ENCODE results near the gene FGD4.

The FGD4 gene

GRCh38 chr12:32478858-32479725, 79.7 kb downstream of the FGD4 start:
- no peak for DNase-seq (ENCODE audit: insufficient read length, low spot score)
- FAIRE-seq = no peak
- TF ChIP-seq SPI1 (IDR thresholded peaks at IDR 0.05; ENCODE audit: low read depth, low read length) = no peak
- no peak for TF ChIP-seq PAX5 (IDR thresholded peaks at IDR 0.05; ENCODE audit: insufficient read depth, low read length, severe bottlenecking)
- TF ChIP-seq POLR2A (IDR thresholded peaks at IDR 0.05; ENCODE audit: low read depth, low read length) = no peak
- TF ChIP-seq TAF1 (IDR thresholded peaks at IDR 0.05; ENCODE audit: low read depth, low read length) = no peak

DNA sequence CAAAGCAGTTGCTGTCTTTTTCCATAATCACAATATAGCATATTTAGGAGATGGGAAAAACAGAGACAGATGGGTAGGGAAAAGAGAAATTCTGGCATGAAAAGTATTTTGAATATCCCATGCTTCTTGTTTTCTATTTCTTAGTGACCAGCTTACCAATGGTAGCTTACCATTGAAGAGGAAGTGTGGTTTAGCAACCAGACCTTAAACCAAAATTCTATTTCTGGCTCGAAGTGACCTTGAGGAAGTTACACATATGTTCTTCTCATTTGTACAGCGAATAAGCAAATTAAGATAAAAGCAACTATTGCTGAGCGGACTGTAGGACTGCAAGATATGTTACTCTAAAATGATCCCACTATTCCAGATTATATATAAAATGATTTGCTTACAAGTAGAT, 82.9 kb downstream of the FGD4 start:
- no peak for DNase-seq (ENCODE audit: insufficient read length, low spot score)
- FAIRE-seq = peak; percentile 51
- TF ChIP-seq SPI1 (IDR thresholded peaks at IDR 0.05; ENCODE audit: low read depth, low read length) (peak; percentile 72), TAF1 (IDR thresholded peaks at IDR 0.05; ENCODE audit: low read depth, low read length) (no peak)

DNA sequence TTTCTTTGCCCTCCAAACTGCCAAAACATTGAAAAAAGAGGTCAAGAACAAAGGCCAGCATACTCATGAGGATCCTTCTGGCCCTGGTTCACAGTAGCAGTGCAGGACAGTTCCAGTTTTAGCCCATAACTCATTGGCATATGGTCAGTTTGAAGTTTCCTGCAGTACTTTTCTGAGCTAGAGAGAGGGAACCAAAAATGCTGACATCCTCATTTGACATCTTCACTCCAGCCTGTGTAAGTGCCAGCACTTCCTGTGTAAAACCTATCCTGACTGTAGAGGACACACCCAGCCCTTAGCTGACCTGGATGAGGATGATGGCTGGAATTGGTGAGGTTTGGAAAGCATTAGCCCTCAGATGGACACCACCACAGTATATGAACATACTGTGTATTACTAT, 84.1 kb downstream of the FGD4 start:
- TF ChIP-seq SPI1 (IDR thresholded peaks at IDR 0.05; ENCODE audit: low read depth, low read length) (no peak), POLR2AphosphoS5 (IDR thresholded peaks at IDR 0.05; ENCODE audit: low read depth, low read length) (no peak), POU2F2 (IDR thresholded peaks at IDR 0.05; ENCODE audit: low read depth, low read length) (no peak)
- DNase-seq (ENCODE audit: insufficient read length, low spot score) (no peak), FAIRE-seq (peak; percentile 70)

GRCh38 chr12:32483993-32484392, 84.6 kb downstream of the FGD4 start:
- FAIRE-seq (no peak), DNase-seq (ENCODE audit: insufficient read length, low spot score) (no peak)
- no peak for TF ChIP-seq POLR2A (IDR thresholded peaks at IDR 0.05; ENCODE audit: low read depth, low read length)
- no peak for TF ChIP-seq TAF1 (IDR thresholded peaks at IDR 0.05; ENCODE audit: low read depth, low read length)
- no peak for TF ChIP-seq PAX5 (IDR thresholded peaks at IDR 0.05; ENCODE audit: insufficient read depth, low read length, severe bottlenecking)
- TF ChIP-seq POU2F2 (IDR thresholded peaks at IDR 0.05; ENCODE audit: low read depth, low read length) = no peak
- no peak for TF ChIP-seq POLR2AphosphoS5 (IDR thresholded peaks at IDR 0.05; ENCODE audit: low read depth, low read length)
- TF ChIP-seq SPI1 (IDR thresholded peaks at IDR 0.05; ENCODE audit: low read depth, low read length) = no peak

DNA sequence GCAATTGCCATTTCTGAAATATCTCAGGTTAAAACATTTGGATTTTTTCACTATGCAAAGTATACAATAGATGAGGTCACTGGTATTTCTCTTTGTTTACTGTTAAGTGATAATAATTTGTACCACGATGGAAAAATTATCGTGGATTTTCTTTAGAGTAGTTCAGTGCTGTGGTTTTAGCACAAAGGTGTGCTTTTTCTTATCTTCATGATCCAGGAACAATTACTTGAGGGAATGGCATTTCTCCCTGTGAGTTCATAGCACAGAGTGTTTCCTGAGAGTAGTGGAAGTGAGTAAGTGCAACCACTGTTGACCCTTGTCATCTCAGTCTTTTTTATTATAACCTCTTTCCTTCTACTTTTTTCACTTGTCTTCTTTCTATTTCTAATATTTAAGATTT, 86.8 kb downstream of the FGD4 start:
- DNase-seq (ENCODE audit: insufficient read length, low spot score) (no peak), FAIRE-seq (no peak)
- TF ChIP-seq SPI1 (IDR thresholded peaks at IDR 0.05; ENCODE audit: low read depth, low read length) = no peak

DNA sequence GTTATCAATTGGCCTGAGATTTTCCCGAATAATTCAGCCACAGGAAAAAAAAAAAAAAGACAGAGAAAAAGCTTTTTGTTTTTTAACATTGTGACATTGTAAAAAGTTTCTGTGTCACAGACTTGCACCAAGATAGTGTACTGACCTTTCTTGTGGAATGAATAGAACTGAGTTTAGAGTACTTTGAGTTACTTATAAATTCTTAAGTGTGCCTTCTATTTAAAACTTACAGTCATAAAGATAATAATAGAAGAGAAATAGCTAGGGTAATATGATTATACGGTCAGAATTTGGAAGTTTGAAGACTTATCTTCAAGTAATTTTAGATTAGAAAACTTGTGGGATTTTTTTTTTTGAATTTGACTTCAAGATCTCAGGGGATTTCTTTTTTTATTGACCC, 88.8 kb downstream of the FGD4 start:
- TF ChIP-seq POU2F2 (IDR thresholded peaks at IDR 0.05; ENCODE audit: low read depth, low read length) (no peak), POLR2A (IDR thresholded peaks at IDR 0.05; ENCODE audit: low read depth, low read length) (no peak), POLR2AphosphoS5 (IDR thresholded peaks at IDR 0.05; ENCODE audit: low read depth, low read length) (no peak)
- no peak for FAIRE-seq
- DNase-seq (ENCODE audit: insufficient read length, low spot score) = no peak

DNA sequence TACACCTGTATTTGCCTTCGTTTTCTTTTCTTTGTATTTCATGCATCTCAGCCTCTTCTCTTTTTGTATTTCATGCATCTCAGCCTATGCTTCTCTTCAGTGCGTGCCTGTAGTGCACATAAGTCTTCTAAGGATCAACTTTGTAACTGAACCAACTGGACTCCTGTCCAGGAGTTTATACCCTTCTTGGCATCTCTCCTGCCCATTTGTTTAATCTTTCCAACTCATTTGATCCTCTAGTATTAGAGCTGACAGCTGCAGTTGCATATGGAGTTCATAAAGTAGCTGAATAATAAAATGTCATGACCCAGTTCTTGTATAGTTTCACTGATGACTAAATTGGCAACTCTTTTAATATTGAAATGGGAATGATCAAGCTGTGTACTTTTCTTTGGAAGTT, 89.7 kb downstream of the FGD4 start:
- DNase-seq (ENCODE audit: insufficient read length, low spot score) = no peak
- no peak for FAIRE-seq
- TF ChIP-seq SPI1 (IDR thresholded peaks at IDR 0.05; ENCODE audit: low read depth, low read length) (no peak), POU2F2 (IDR thresholded peaks at IDR 0.05; ENCODE audit: low read depth, low read length) (no peak), POLR2A (IDR thresholded peaks at IDR 0.05; ENCODE audit: low read depth, low read length) (no peak), PAX5 (IDR thresholded peaks at IDR 0.05; ENCODE audit: insufficient read depth, low read length, severe bottlenecking) (no peak), TAF1 (IDR thresholded peaks at IDR 0.05; ENCODE audit: low read depth, low read length) (no peak), POLR2AphosphoS5 (IDR thresholded peaks at IDR 0.05; ENCODE audit: low read depth, low read length) (no peak)

DNA sequence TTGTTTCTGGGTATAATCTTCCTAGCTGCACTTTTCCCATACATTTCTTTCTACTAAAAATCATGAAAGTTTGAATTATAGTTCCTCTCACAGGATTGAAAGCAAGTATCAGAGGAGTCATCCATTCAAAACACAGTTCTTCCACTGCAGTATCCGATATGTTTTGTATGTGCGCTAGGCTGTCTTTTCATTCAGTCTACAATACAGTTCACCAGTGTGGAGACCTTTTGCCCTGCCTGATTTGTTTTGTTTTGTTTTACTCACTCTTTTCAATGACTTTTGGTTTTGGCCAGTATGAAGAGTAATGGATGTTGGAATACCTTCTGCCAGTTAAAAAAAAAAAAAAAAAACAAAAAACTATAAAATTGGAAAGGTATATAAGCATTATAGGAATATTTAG, 91.4 kb downstream of the FGD4 start:
- FAIRE-seq (no peak), DNase-seq (ENCODE audit: insufficient read length, low spot score) (no peak)
- TF ChIP-seq PAX5 (IDR thresholded peaks at IDR 0.05; ENCODE audit: insufficient read depth, low read length, severe bottlenecking) (no peak), TAF1 (IDR thresholded peaks at IDR 0.05; ENCODE audit: low read depth, low read length) (no peak), SPI1 (IDR thresholded peaks at IDR 0.05; ENCODE audit: low read depth, low read length) (no peak), POLR2AphosphoS5 (IDR thresholded peaks at IDR 0.05; ENCODE audit: low read depth, low read length) (no peak), POLR2A (IDR thresholded peaks at IDR 0.05; ENCODE audit: low read depth, low read length) (no peak), POU2F2 (IDR thresholded peaks at IDR 0.05; ENCODE audit: low read depth, low read length) (no peak)

DNA sequence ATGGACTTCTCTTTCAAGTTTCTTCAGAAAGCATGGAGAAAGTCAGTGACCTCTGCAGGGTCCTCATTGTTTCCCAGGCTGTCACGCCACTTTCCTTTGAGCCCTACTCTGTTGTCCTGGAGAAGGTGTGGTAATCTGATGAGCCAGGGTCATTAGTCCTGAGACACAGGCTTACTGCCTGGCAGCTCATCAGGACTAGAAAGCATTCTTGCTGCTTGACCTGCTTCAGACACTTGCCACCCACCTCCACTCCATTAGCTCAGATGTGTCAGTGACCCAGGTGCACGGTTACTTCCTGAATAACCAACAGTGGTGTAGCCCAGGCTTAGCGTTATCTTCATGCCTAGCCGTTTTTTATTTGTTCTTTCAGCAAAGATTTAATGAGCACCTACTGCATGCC, 93.9 kb downstream of the FGD4 start:
- DNase-seq (ENCODE audit: insufficient read length, low spot score) (no peak), FAIRE-seq (no peak)
- TF ChIP-seq SPI1 (IDR thresholded peaks at IDR 0.05; ENCODE audit: low read depth, low read length) (no peak), TAF1 (IDR thresholded peaks at IDR 0.05; ENCODE audit: low read depth, low read length) (no peak), POU2F2 (IDR thresholded peaks at IDR 0.05; ENCODE audit: low read depth, low read length) (no peak), POLR2AphosphoS5 (IDR thresholded peaks at IDR 0.05; ENCODE audit: low read depth, low read length) (no peak), PAX5 (IDR thresholded peaks at IDR 0.05; ENCODE audit: insufficient read depth, low read length, severe bottlenecking) (no peak), POLR2A (IDR thresholded peaks at IDR 0.05; ENCODE audit: low read depth, low read length) (no peak)

DNA sequence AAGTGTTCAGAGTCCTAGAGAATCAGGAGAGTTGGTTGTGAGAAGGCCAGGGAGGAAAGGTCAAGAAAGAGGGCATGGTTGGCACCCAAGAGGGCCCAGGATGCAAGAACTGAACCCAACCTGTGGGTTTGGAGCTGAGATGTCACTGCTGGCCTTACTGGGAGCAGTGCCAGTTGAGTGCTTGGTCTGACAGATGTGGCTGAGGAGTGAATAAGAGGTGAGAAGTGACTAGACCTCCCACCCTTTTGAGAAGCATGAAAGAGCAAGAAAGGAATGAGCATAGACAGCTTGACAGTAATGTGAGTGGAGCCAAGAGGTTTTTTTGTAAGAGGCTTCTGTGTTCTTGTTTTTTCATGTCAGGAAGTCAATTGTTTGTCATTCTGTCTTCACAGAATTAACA, 95.3 kb downstream of the FGD4 start:
- FAIRE-seq = no peak
- DNase-seq (ENCODE audit: insufficient read length, low spot score) = no peak
- TF ChIP-seq PAX5 (IDR thresholded peaks at IDR 0.05; ENCODE audit: insufficient read depth, low read length, severe bottlenecking) (no peak), POLR2A (IDR thresholded peaks at IDR 0.05; ENCODE audit: low read depth, low read length) (no peak), SPI1 (IDR thresholded peaks at IDR 0.05; ENCODE audit: low read depth, low read length) (no peak), POLR2AphosphoS5 (IDR thresholded peaks at IDR 0.05; ENCODE audit: low read depth, low read length) (no peak), POU2F2 (IDR thresholded peaks at IDR 0.05; ENCODE audit: low read depth, low read length) (no peak), TAF1 (IDR thresholded peaks at IDR 0.05; ENCODE audit: low read depth, low read length) (no peak)
